ENCODE results near the gene RHEB.

- TF ChIP-seq POLR2AphosphoS5 (IDR thresholded peaks at IDR 0.05; ENCODE audit: low read depth) (no peak), CREB1 (CRISPR knock-in tag; IDR thresholded peaks at IDR 0.05; ENCODE audit: low read depth) (no peak), EZH2phosphoT487 (IDR thresholded peaks at IDR 0.05; ENCODE audit: unreplicated experiment) (no peak), EZH2 (IDR thresholded peaks at IDR 0.05; ENCODE audit: low read depth, unreplicated experiment) (no peak), ETS1 (IDR thresholded peaks at IDR 0.05) (no peak), NANOG (IDR thresholded peaks at IDR 0.05; ENCODE audit: borderline replicate concordance) (no peak), JUNB (IDR thresholded peaks at IDR 0.05; ENCODE audit: unreplicated experiment) (no peak), STAT1 (IDR thresholded peaks at IDR 0.05; ENCODE audit: unreplicated experiment) (no peak), ZNF331 (CRISPR knock-in tag; IDR thresholded peaks at IDR 0.05; ENCODE audit: low read depth) (no peak)
- TF ChIP-seq, protein P1, sequence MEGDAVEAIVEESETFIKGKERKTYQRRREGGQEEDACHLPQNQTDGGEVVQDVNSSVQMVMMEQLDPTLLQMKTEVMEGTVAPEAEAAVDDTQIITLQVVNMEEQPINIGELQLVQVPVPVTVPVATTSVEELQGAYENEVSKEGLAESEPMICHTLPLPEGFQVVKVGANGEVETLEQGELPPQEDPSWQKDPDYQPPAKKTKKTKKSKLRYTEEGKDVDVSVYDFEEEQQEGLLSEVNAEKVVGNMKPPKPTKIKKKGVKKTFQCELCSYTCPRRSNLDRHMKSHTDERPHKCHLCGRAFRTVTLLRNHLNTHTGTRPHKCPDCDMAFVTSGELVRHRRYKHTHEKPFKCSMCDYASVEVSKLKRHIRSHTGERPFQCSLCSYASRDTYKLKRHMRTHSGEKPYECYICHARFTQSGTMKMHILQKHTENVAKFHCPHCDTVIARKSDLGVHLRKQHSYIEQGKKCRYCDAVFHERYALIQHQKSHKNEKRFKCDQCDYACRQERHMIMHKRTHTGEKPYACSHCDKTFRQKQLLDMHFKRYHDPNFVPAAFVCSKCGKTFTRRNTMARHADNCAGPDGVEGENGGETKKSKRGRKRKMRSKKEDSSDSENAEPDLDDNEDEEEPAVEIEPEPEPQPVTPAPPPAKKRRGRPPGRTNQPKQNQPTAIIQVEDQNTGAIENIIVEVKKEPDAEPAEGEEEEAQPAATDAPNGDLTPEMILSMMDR (conservative IDR thresholded peaks at IDR 0.05; ENCODE audit: low read depth in 2 of 2) = peak in 1 of 2 experiments; percentile 31; a peak in 1 of 4 replicates
- TF ChIP-seq, protein P2, sequence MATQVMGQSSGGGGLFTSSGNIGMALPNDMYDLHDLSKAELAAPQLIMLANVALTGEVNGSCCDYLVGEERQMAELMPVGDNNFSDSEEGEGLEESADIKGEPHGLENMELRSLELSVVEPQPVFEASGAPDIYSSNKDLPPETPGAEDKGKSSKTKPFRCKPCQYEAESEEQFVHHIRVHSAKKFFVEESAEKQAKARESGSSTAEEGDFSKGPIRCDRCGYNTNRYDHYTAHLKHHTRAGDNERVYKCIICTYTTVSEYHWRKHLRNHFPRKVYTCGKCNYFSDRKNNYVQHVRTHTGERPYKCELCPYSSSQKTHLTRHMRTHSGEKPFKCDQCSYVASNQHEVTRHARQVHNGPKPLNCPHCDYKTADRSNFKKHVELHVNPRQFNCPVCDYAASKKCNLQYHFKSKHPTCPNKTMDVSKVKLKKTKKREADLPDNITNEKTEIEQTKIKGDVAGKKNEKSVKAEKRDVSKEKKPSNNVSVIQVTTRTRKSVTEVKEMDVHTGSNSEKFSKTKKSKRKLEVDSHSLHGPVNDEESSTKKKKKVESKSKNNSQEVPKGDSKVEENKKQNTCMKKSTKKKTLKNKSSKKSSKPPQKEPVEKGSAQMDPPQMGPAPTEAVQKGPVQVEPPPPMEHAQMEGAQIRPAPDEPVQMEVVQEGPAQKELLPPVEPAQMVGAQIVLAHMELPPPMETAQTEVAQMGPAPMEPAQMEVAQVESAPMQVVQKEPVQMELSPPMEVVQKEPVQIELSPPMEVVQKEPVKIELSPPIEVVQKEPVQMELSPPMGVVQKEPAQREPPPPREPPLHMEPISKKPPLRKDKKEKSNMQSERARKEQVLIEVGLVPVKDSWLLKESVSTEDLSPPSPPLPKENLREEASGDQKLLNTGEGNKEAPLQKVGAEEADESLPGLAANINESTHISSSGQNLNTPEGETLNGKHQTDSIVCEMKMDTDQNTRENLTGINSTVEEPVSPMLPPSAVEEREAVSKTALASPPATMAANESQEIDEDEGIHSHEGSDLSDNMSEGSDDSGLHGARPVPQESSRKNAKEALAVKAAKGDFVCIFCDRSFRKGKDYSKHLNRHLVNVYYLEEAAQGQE (IDR thresholded peaks at IDR 0.05; ENCODE audit: unreplicated experiment) = no peak
Measured at GRCh38 chr7:151472644-151473380, 46.9 kb downstream of the RHEB start.

Data from GM23338 (cell line).